Breast epithelium (tissue), 3 donors: ENCODE results near the gene NTSR1.

Source experiments
- POLR2AphosphoS5 ChIP-seq, 3 donors: sonication (generic); formaldehyde crosslinking; IDR thresholded peaks; one replicate each; pipeline ENCODE4 v1.6.1; 2017; ENCODE audit warnings: antibody characterized with exemption in 3 of 3
- TF ChIP-seq, protein P1 (sequence below), 3 donors: fragments of 450-650 bp; IDR thresholded peaks; one replicate each; pipeline ENCODE4 v1.5.1; 2016 to 2017; ENCODE audit warnings: antibody characterized with exemption in 3 of 3, mild to moderate bottlenecking in 3 of 3, moderate library complexity in 3 of 3

DNA sequence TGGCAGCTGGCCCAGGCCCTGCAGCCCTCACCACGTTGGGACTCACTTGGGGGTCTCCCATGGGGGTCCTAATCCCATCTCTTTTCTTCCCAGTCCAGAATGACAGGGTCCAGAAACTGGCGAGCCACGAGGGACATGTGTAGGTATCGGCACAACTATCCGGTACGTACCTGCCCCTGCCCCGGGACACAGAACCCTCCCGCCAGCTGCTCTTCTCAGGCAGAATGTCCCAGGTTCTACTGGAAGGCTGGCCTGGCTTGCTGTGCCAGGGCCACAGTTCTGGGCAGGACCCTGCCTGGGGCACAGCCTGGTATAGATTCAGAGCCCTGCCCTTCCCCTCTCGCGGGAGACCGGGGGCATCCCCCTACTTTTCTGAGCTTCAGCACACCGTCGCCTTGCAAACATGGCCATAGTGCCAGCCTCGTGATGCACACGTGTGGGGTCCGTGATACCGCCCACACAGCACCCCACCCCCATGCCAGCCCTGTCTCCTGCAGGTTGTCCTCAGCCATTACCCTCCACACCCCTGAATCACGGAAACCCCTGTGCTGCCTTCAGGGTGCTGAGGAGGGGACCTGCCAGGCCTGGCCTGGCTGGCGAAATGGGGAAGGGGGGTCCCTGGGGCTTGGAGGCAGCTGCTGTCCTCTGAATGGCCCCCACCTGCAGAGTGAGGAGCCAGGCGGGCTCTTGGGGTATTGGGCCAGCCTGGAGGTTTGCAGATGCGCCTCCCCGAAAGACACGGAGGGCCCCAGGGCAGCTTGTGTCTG, 99.0 kb downstream of the NTSR1 start:
- TF ChIP-seq POLR2AphosphoS5 (IDR thresholded peaks at IDR 0.05), result no peak
- TF ChIP-seq, protein P1, sequence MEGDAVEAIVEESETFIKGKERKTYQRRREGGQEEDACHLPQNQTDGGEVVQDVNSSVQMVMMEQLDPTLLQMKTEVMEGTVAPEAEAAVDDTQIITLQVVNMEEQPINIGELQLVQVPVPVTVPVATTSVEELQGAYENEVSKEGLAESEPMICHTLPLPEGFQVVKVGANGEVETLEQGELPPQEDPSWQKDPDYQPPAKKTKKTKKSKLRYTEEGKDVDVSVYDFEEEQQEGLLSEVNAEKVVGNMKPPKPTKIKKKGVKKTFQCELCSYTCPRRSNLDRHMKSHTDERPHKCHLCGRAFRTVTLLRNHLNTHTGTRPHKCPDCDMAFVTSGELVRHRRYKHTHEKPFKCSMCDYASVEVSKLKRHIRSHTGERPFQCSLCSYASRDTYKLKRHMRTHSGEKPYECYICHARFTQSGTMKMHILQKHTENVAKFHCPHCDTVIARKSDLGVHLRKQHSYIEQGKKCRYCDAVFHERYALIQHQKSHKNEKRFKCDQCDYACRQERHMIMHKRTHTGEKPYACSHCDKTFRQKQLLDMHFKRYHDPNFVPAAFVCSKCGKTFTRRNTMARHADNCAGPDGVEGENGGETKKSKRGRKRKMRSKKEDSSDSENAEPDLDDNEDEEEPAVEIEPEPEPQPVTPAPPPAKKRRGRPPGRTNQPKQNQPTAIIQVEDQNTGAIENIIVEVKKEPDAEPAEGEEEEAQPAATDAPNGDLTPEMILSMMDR (IDR thresholded peaks at IDR 0.05), result no peak
